GM12873 (cell line): ENCODE data around the gene NBEA.

Experiments
- CTCF ChIP-seq: IDR thresholded peaks from 2 replicates; pipeline ENCODE4 v1.5.1; 2012; ENCODE audit warnings: low read depth, mild to moderate bottlenecking, moderate library complexity, low read length, control low read depth; ENCODE audit not compliant: insufficient read depth; ENCODE audit errors: missing control alignments

The NBEA gene

GRCh38 chr13:34913040-34913439 lies 29.0 kb upstream of the NBEA start:
- no peak for TF ChIP-seq CTCF

DNA sequence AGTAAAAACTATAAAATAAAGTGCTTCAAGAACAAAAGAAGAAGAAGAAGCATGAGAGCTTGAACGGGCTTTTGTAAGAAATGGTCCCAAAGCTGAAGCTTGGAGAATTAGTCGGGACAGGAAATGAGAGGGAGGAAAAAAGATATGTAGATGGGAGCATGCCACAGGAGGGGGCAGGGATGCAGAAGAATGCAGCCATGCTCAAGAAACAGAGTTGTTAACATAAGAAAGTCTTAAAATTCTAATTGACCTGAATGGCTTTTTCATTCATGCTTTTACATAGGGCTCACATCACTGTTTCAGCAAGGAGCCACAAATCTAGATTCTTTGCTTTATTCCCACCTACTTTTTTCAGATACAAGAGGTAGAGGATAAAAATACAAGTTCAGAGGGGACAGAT lies 27.7 kb upstream of the NBEA start:
- TF ChIP-seq CTCF: no peak

DNA sequence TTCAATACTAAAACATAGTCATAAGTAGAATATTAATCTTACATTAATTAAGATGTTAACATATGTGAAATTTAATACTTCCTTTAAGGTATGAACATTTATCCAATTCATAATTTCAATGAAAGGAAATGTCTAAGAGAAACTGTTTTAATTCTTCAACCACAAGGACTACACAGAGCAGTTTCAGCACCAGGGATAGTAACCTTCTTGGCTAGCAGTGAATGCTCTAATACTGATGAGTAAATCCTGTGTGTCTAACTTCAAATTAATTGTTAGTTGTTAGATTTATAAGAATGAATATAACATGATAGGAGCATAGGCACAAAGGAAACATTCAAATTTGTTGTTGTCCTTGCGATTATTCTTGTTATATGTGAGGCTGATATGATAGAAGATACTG lies 15.6 kb upstream of the NBEA start:
- no peak for TF ChIP-seq CTCF

DNA sequence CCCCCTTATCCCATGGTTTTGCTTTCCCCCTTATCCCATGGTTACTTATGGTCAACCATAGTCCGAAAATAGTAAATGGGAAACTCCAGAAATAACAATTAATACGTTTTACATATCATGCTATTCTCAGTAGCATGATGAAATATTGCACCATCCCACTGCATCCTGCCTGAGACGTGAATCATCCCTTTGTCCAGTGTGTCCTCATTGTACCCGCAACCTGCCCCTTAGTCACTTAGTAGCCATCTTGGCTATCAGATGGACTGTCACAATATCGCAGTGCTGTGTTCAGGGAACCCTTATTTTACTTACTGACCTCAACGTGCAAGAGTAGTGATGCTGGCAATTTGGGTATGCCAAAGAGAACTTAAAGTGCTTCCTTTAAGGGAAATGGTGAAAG lies 10.5 kb upstream of the NBEA start:
- no peak for TF ChIP-seq CTCF

DNA sequence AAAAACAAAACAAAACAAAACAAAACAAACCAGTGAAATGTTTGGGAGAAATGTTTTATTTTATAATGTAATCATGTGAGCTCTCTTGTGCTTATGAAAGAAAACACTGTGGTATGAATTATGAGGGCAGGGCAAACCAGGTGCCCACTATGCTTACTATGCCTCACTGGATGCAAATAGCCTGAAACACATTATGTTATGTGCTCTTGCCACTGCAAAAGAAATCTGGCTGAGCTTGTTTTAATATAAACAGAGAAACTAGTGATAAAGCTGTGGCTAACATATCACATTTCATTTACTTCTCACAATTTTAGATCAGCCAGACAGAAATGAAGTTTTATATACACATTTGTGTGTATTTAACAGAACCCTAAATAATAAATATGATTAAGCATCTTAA lies 8.7 kb upstream of the NBEA start:
- no peak for TF ChIP-seq CTCF

DNA sequence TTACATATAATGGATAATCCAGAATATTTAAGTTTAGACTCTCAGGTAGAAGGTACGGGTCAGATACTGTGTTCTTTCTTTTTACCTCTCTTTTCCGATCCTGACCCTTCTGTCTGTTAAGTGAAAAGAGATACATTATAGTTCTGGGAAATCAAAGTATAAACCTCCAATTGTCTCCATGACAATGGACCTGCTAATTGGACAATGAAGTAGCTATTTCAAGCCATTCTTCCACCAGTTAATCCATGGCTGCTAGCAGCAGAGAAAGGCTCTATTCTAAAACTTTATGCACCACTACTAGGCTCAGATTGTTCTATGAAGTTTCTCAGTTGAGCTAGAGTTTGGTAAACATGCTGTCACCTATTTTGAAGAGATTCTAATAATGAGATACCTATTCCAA lies 8.3 kb upstream of the NBEA start:
- no peak for TF ChIP-seq CTCF

- TF ChIP-seq CTCF: no peak
Observed at GRCh38 chr13:34935841-34936240, 6.2 kb upstream of the NBEA start.

DNA sequence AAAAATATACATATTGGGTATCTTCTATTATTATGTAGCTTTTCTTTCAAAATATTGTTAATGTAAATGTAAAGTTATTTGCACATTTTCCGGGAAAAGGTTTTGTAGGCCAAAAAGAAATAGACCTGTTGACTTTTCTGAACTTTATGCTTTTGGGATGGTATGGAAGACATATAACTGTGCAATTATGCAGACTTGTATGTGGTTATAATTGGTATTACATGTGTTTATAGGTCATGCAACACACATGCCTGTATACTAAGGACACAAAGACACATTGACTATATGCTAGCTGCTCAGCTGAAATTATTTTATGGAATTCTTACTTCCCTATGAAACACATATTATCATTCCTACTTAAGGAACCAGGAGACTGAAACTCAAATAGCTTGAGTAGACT lies 2.3 kb upstream of the NBEA start:
- no peak for TF ChIP-seq CTCF
